ENCODE data around the gene FALEC. TPM values are rescaled to one million over a fixed set of nuclear protein-coding genes. Genes with fewer than 3 reads are reported as not detected.

The FALEC gene
- total RNA-seq, 1 experiment from 2014 or later: not detected

DNA sequence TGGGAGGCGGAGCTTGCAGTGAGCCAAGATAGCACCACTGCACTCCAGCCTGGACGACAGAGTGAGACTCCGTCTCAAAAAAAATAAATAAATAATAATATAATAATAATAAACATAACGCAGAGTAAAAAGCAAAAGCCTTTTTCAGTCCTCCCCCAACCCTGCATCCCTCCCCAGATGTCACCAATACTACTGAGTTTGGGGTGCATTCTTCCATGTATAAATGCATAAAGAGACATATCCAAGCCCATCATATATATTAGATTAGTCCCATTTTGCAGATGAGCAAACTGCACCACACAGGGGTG, 32.7 kb downstream of the FALEC start:
- ChIA-PET CTCF (no interaction called here), POLR2A (ENCODE audit: low non-redundant PET) (interaction anchor here (0.8 kb wide), 1 partner anchor 33 kb away, joined by 3 read pairs; the partner anchor contains the start of gene FALEC)
- Histone ChIP-seq H3K9me3 (ENCODE audit: low read depth, low read length, poor library complexity, severe bottlenecking) (no peaks in the 10 kb centered on the region), H3K36me3 (ENCODE audit: insufficient read depth, low read length, poor library complexity, severe bottlenecking) (no peaks in the 10 kb centered on the region), H3K27me3 (replicated peaks; ENCODE audit: insufficient read depth, low read depth, low read length, poor library complexity) (no peaks in the 10 kb centered on the region), H3K27ac (ENCODE audit: low read depth, low read length, poor library complexity, severe bottlenecking) (no peak overlapping the region), H3K4me1 (ENCODE audit: insufficient read depth, low read length, poor library complexity, severe bottlenecking) (peaks cover 10% of the 10 kb centered on the region), H3K4me3 (ENCODE audit: low read depth, low read length, poor library complexity, severe bottlenecking) (peak overlapping the region; percentile 54)
- intact Hi-C loops (cut with micrococcal nuclease; ENCODE audit: unreplicated experiment): no loop called here
- no TSS peak for BruUV-seq (replicated peaks)
- TF ChIP-seq, protein P1, sequence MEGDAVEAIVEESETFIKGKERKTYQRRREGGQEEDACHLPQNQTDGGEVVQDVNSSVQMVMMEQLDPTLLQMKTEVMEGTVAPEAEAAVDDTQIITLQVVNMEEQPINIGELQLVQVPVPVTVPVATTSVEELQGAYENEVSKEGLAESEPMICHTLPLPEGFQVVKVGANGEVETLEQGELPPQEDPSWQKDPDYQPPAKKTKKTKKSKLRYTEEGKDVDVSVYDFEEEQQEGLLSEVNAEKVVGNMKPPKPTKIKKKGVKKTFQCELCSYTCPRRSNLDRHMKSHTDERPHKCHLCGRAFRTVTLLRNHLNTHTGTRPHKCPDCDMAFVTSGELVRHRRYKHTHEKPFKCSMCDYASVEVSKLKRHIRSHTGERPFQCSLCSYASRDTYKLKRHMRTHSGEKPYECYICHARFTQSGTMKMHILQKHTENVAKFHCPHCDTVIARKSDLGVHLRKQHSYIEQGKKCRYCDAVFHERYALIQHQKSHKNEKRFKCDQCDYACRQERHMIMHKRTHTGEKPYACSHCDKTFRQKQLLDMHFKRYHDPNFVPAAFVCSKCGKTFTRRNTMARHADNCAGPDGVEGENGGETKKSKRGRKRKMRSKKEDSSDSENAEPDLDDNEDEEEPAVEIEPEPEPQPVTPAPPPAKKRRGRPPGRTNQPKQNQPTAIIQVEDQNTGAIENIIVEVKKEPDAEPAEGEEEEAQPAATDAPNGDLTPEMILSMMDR (conservative IDR thresholded peaks at IDR 0.05; ENCODE audit: low read depth, low read length): no peak
- TF ChIP-seq EZH2 (IDR thresholded peaks at IDR 0.05; ENCODE audit: borderline replicate concordance, low read depth, low read length, poor library complexity, severe bottlenecking): no peak
- DNase-seq (ENCODE audit: low spot score): no peak

DNA sequence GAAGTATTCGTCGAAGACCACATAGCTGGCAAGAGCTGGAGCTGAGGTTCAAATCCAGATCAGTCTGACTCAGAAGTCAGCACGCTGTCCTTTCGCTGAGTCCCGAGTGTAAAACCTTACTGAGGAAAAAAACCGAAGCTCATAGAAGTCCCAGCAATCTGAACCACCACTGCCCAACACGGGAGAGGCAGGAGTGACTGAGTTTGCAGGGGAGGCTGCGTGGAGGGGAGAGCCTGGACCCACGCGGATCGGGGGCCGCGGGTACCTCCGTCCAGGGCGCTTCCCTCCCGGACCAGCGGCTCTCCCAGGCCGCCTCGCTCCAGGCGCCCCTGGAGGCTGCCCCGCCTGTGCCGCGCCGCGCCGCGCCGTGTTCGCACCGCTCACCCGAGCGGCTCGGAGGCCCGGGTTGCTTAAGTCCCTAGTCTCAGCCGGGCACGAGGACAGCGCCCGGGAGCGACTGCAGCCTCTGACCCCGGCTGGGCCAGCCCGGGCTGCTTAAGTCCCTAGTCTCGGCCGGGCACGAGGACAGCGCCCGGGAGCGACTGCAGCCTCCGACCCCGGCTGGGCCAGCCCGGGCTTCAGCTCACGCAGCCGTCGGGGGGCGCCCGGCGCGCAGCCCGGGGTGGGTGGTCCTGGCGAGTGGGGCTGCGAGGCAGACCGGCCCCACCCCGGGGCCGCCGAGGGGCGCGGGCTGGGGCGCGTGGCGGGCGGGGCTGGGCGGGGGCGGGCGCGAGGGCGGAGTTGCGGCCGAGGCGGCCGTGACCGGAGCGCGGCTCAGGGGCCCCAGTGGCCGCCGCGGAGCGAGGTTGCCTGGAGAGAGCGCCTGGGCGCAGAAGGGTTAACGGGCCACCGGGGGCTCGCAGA, 33.3 kb downstream of the FALEC start, which contains the start of gene ADAMTSL4:
Gene ADAMTSL4 (plus strand): TSS at position 777 of the 864 bp plus-strand sequence. CDS start 2,881 bp downstream, outside the sequence.
- no peaks in the 10 kb centered on the region for H3K9me3 ChIP-seq (ENCODE audit: low read depth, low read length, poor library complexity, severe bottlenecking)
- peaks cover 10% of the 10 kb centered on the region for H3K4me1 ChIP-seq (ENCODE audit: insufficient read depth, low read length, poor library complexity, severe bottlenecking)
- no peak within 1 kb of the TSS for H3K27ac ChIP-seq (ENCODE audit: low read depth, low read length, poor library complexity, severe bottlenecking)
- intact Hi-C loops (cut with micrococcal nuclease; ENCODE audit: unreplicated experiment): no loop called here
- no peaks in the 10 kb centered on the region for H3K36me3 ChIP-seq (ENCODE audit: insufficient read depth, low read length, poor library complexity, severe bottlenecking)
- peak within 1 kb of the TSS; percentile 54 for H3K4me3 ChIP-seq (ENCODE audit: low read depth, low read length, poor library complexity, severe bottlenecking)
- POLR2A ChIA-PET (ENCODE audit: low non-redundant PET): no interaction called here
- CTCF ChIA-PET: interaction anchor here (1.0 kb wide), 1 partner anchor 12 kb away, joined by 5 read pairs; no protein-coding TSS in a partner anchor
- peak; percentile 67 for DNase-seq (ENCODE audit: low spot score)
- no peaks in the 10 kb centered on the region for H3K27me3 ChIP-seq (replicated peaks; ENCODE audit: insufficient read depth, low read depth, low read length, poor library complexity)
- BruUV-seq (replicated peaks): no TSS peak
- TF ChIP-seq EZH2 (IDR thresholded peaks at IDR 0.05; ENCODE audit: borderline replicate concordance, low read depth, low read length, poor library complexity, severe bottlenecking): no peak
- TF ChIP-seq, protein P1 (conservative IDR thresholded peaks at IDR 0.05; ENCODE audit: low read depth, low read length): peak; percentile 20; the same call in 1 of the 2 replicates

GRCh38 chr1:150549496-150550221, 34.1 kb downstream of the FALEC start:
- H3K27me3 ChIP-seq (replicated peaks; ENCODE audit: insufficient read depth, low read depth, low read length, poor library complexity): no peaks in the 10 kb centered on the region
- no TSS peak for BruUV-seq (replicated peaks)
- peaks cover 10% of the 10 kb centered on the region for H3K4me1 ChIP-seq (ENCODE audit: insufficient read depth, low read length, poor library complexity, severe bottlenecking)
- H3K36me3 ChIP-seq (ENCODE audit: insufficient read depth, low read length, poor library complexity, severe bottlenecking): no peaks in the 10 kb centered on the region
- ChIA-PET POLR2A (ENCODE audit: low non-redundant PET) (no interaction called here), CTCF (interaction anchor here (1.0 kb wide), 1 partner anchor 11 kb away, joined by 5 read pairs; no protein-coding TSS in a partner anchor)
- TF ChIP-seq, protein P1 (conservative IDR thresholded peaks at IDR 0.05; ENCODE audit: low read depth, low read length): no peak
- TF ChIP-seq EZH2 (IDR thresholded peaks at IDR 0.05; ENCODE audit: borderline replicate concordance, low read depth, low read length, poor library complexity, severe bottlenecking): no peak
- H3K4me3 ChIP-seq (ENCODE audit: low read depth, low read length, poor library complexity, severe bottlenecking): peak overlapping the region; percentile 54
- intact Hi-C loops (cut with micrococcal nuclease; ENCODE audit: unreplicated experiment): no loop called here
- no peaks in the 10 kb centered on the region for H3K9me3 ChIP-seq (ENCODE audit: low read depth, low read length, poor library complexity, severe bottlenecking)
- no peak for DNase-seq (ENCODE audit: low spot score)
- H3K27ac ChIP-seq (ENCODE audit: low read depth, low read length, poor library complexity, severe bottlenecking): no peak overlapping the region
